CD4-positive, alpha-beta T cell treated with Interleukin-21 for 1 hour (primary cell): Measurements from ENCODE around the gene TFAP2C.
"Not testable (repeated sequence)": the region's sequence is repeated elsewhere in the genome, so short reads cannot be mapped to it uniquely, and the experiment has no call there.

ENCODE experiments used
- DNase-seq: peaks from one replicate; pipeline ENCODE4 v3.0.0-alpha.2; 2020

Gene TFAP2C

GRCh38 chr20:56617489-56617888 lies 11.6 kb upstream of the TFAP2C start:
- DNase-seq = no peak

GRCh38 chr20:56621730-56622129 lies 7.4 kb upstream of the TFAP2C start:
- DNase-seq = no peak

- not testable (repeated sequence) for DNase-seq
Measured at GRCh38 chr20:56623930-56624329, 5.2 kb upstream of the TFAP2C start.

- no peak for DNase-seq
Measured at GRCh38 chr20:56624786-56625681, 4.1 kb upstream of the TFAP2C start.

GRCh38 chr20:56625837-56626236 lies 3.3 kb upstream of the TFAP2C start:
- no peak for DNase-seq

- DNase-seq = no peak
Measured at GRCh38 chr20:56626367-56627121, 2.6 kb upstream of the TFAP2C start.

GRCh38 chr20:56627122-56628014 lies 1.7 kb upstream of the TFAP2C start:
- DNase-seq = no peak

GRCh38 chr20:56628015-56628872 lies 862 bp upstream of the TFAP2C start:
- no peak for DNase-seq

GRCh38 chr20:56629464-56630085 lies 469 bp downstream of the TFAP2C start:
- no peak for DNase-seq

- no peak for DNase-seq
Measured at GRCh38 chr20:56630086-56630493, 984 bp downstream of the TFAP2C start.

- no peak for DNase-seq
Measured at GRCh38 chr20:56630506-56631317, 1.6 kb downstream of the TFAP2C start.

GRCh38 chr20:56631318-56631989 lies 2.3 kb downstream of the TFAP2C start:
- no peak for DNase-seq

- no peak for DNase-seq
Measured at GRCh38 chr20:56631990-56632327, 2.9 kb downstream of the TFAP2C start.

GRCh38 chr20:56634307-56634706 lies 5.2 kb downstream of the TFAP2C start:
- DNase-seq = no peak

GRCh38 chr20:56634735-56635385 lies 5.8 kb downstream of the TFAP2C start:
- DNase-seq = no peak

GRCh38 chr20:56636716-56637115 lies 7.6 kb downstream of the TFAP2C start:
- DNase-seq = no peak

- DNase-seq = no peak
Measured at GRCh38 chr20:56637576-56637975, 8.5 kb downstream of the TFAP2C start.

- no peak for DNase-seq
Measured at GRCh38 chr20:56646599-56646998, 17.5 kb downstream of the TFAP2C start.

GRCh38 chr20:56653211-56653610 lies 24.1 kb downstream of the TFAP2C start:
- DNase-seq = no peak

GRCh38 chr20:56656632-56657031 lies 27.5 kb downstream of the TFAP2C start:
- DNase-seq = no peak
